HCT116 (cell line): ENCODE results near the gene UPB1. TPM values are rescaled to one million over a fixed set of nuclear protein-coding genes. Genes with fewer than 3 reads are reported as not detected.

Source experiments
- ATAC-seq: fragments of 200-7000 bp; cut with Tn5 transposase; 2 replicates; pipeline ENCODE4 v1.9.1; 2020; ENCODE audit warnings: mild to moderate bottlenecking, moderate library complexity
- BruUV-seq: library from RNA; stranded (reverse); fragments of 400-500 nt; replicated peaks from 2 replicates; lab custom pipeline; 2021; lab: Mats Ljungman, UMichigan
- CTCF ChIA-PET: fragments of 300-600 bp; sonication (Branson Sonifier 250); formaldehyde crosslinking; loops from one replicate; lab custom pipeline; 2021; ENCODE audit warnings: antibody characterized with exemption; lab: Charles Lee
- POLR2A ChIA-PET: fragments of 300-600, 350-600 bp; sonication (Branson Sonifier 250); formaldehyde crosslinking; loops from one replicate; lab custom pipeline; 2021; ENCODE audit warnings: antibody characterized with exemption; lab: Charles Lee
- RAD21 ChIA-PET, 2 experiments: fragments of 300-600 bp; sonication (Branson Sonifier 250); formaldehyde crosslinking; loops; one replicate each; lab custom pipeline; 2023; ENCODE audit warnings: low total read pairs in 2 of 2; ENCODE audit not compliant: uncharacterized antibody in 2 of 2, unreplicated experiment in 2 of 2, low non-redundant PET in 1 of 2; lab: Charles Lee
- DNase-seq: peaks from one replicate; pipeline ENCODE4 v3.0.0-alpha.2; 2010; ENCODE audit warnings: low read depth, low spot score
- H2AFZ ChIP-seq: fragments of 200-600 bp; shearing (Covaris generic), sonication (generic); 2 replicates; pipeline ENCODE4 v1.6.1; 2017; ENCODE audit warnings: low read depth, mixed run types, mixed read lengths, antibody characterized with exemption, low read length; ENCODE audit not compliant: poor library complexity, severe bottlenecking
- H3K27ac ChIP-seq: 2 replicates; pipeline ENCODE4 v1.5.1; 2012; ENCODE audit warnings: low read depth, low read length
- H3K27me3 ChIP-seq: fragments of 200-600 bp; sonication (generic); 2 replicates; pipeline ENCODE4 v1.6.1; 2016; ENCODE audit warnings: mixed run types, low read length, mixed read lengths; ENCODE audit not compliant: insufficient read depth
- H3K36me3 ChIP-seq, 2 experiments: fragments of 200-500 bp in 1 of 2; fragments of 200-600 bp in 1 of 2; sonication (Bioruptor generic) in 1 of 2; sonication (generic) in 1 of 2; 2 replicates each; pipeline versions ENCODE4 v1.5.1 to v1.6.1; 2014 to 2016; ENCODE audit warnings: low read length in 2 of 2, inconsistent platforms in 1 of 2, mixed read lengths in 1 of 2, mixed run types in 1 of 2; ENCODE audit not compliant: insufficient read depth in 2 of 2, control insufficient read depth in 1 of 2
- H3K4me1 ChIP-seq, 2 experiments: fragments of 200-600 bp in 1 of 2; sonication (generic) in 1 of 2; 2 replicates each; pipeline versions ENCODE4 v1.5.1 to v1.6.1; 2012 to 2017; ENCODE audit warnings: low read length in 2 of 2, inconsistent platforms in 1 of 2, mild to moderate bottlenecking in 1 of 2, mixed read lengths in 1 of 2, mixed run types in 1 of 2, moderate library complexity in 1 of 2; ENCODE audit not compliant: insufficient read depth in 2 of 2, control insufficient read depth in 1 of 2
- H3K4me2 ChIP-seq: fragments of 200-600 bp; sonication (generic); 2 replicates; pipeline ENCODE4 v1.6.1; 2017; ENCODE audit warnings: mixed run types, low read length, mixed read lengths
- H3K4me3 ChIP-seq, 2 experiments: fragments of 200-600 bp in 1 of 2; sonication (generic) in 1 of 2; replicated peaks in 1 of 2; 2 replicates each; pipeline ENCODE4 v1.5.1; 2011 to 2016; ENCODE audit warnings: low read length in 2 of 2, control low read depth in 1 of 2, low read depth in 1 of 2, mild to moderate bottlenecking in 1 of 2, mixed read lengths in 1 of 2, mixed run types in 1 of 2
- H3K79me2 ChIP-seq: fragments of 200-600 bp; sonication (generic); 2 replicates; pipeline ENCODE4 v1.6.1; 2017; ENCODE audit warnings: mild to moderate bottlenecking, mixed run types, low read length, moderate library complexity, mixed read lengths; ENCODE audit not compliant: insufficient read depth
- H3K9ac ChIP-seq: fragments of 200-600 bp; sonication (generic); 2 replicates; pipeline ENCODE4 v1.6.1; 2016; ENCODE audit warnings: low read length, mixed read lengths
- H3K9me2 ChIP-seq: fragments of 200-600 bp; sonication (generic), shearing (Covaris generic); 2 replicates; pipeline ENCODE4 v1.6.1; 2017; ENCODE audit warnings: mixed run types, mild to moderate bottlenecking, moderate library complexity; ENCODE audit not compliant: insufficient read depth
- H3K9me3 ChIP-seq, 2 experiments: fragments of 200-500 bp in 1 of 2; fragments of 200-600 bp in 1 of 2; sonication (Bioruptor generic) in 1 of 2; sonication (generic) in 1 of 2; 2 replicates each; pipeline ENCODE4 v1.6.1; 2014 to 2017; ENCODE audit warnings: low read length in 2 of 2, mixed read lengths in 2 of 2, inconsistent platforms in 1 of 2, low read depth in 1 of 2, mild to moderate bottlenecking in 1 of 2, mixed run types in 1 of 2, moderate library complexity in 1 of 2; ENCODE audit not compliant: control insufficient read depth in 1 of 2, insufficient read depth in 1 of 2
- H4K20me1 ChIP-seq: fragments of 200-600 bp; sonication (generic), shearing (Covaris generic); 2 replicates; pipeline ENCODE4 v1.6.1; 2017; ENCODE audit warnings: mixed run types, mild to moderate bottlenecking, moderate library complexity; ENCODE audit not compliant: insufficient read depth
- ATF3 ChIP-seq: IDR thresholded peaks from 2 replicates; pipeline ENCODE4 v1.6.1; 2012
- EZH2 ChIP-seq: fragments of 200-600 bp; sonication (generic); IDR thresholded peaks from 2 replicates; pipeline ENCODE4 v1.6.1; 2017; ENCODE audit warnings: antibody characterized with exemption, mixed run types
- JUND ChIP-seq: IDR thresholded peaks from 2 replicates; pipeline ENCODE4 v1.6.1; 2012
- RAD21 ChIP-seq: IDR thresholded peaks from 2 replicates; pipeline ENCODE4 v1.6.1; 2012; ENCODE audit warnings: low read depth, mild to moderate bottlenecking
- ZNF274 ChIP-seq: fragments of 200-500 bp; sonication (Bioruptor generic); IDR thresholded peaks from 2 replicates; pipeline ENCODE4 v1.6.1; 2014; ENCODE audit warnings: mild to moderate bottlenecking, low read depth, low read length, inconsistent platforms
- intact Hi-C: fragments of 100-400 bp; cut with micrococcal nuclease; formaldehyde crosslinking; loops from 2 replicates; pipeline ENCODE4 v1.10.0; 2022
- total RNA-seq: library from RNA; stranded (reverse); gene quantifications from one replicate; pipeline ENCODE4 v1.2.1, GENCODE V29; 2021; ENCODE audit not compliant: unreplicated experiment
- TF ChIP-seq, protein P1 (sequence below): IDR thresholded peaks from 2 replicates; pipeline ENCODE4 v1.6.1; 2012
- TF ChIP-seq, protein P2 (sequence below): IDR thresholded peaks from 2 replicates; pipeline ENCODE4 v1.6.1; 2011; ENCODE audit warnings: mild to moderate bottlenecking, low read length, moderate library complexity; ENCODE audit not compliant: insufficient replicate concordance; ENCODE audit errors: extremely low read depth
- TF ChIP-seq, protein P3 (sequence below): IDR thresholded peaks from 2 replicates; pipeline ENCODE4 v1.6.1; 2012; ENCODE audit warnings: low read depth

Gene UPB1
- total RNA-seq, 1 experiment from 2014 or later: 0.27 TPM

- Histone ChIP-seq H3K4me3 (no peak overlapping the region), H3K9me3 (no peaks in the 10 kb centered on the region), H3K27me3 (no peaks in the 10 kb centered on the region), H3K27ac (no peak overlapping the region), H4K20me1 (no peaks in the 10 kb centered on the region), H3K9ac (no peak overlapping the region), H3K9me2 (no peaks in the 10 kb centered on the region), H3K36me3 (no peaks in the 10 kb centered on the region), H3K79me2 (no peaks in the 10 kb centered on the region), H2AFZ (no peak overlapping the region), H3K4me2 (no peak overlapping the region), H3K4me1 (peaks cover 12 to 15% of the 10 kb centered on the region in 2 experiments; a peak in 2 of 4 replicates)
- DNase-seq (no peak), ATAC-seq (no peak)
- intact Hi-C loops: no loop called here
- ChIA-PET RAD21 (no interaction called here), CTCF (no interaction called here), POLR2A (interaction anchor here (0.9 kb wide), 1 partner anchor 10 kb away, joined by 3 read pairs; no protein-coding TSS in a partner anchor)
- BruUV-seq: no TSS peak
- no peak for TF ChIP-seq JUND
Observed at GRCh38 chr22:24483976-24484545, 11.1 kb upstream of the UPB1 start.

- peaks cover 12 to 15% of the 10 kb centered on the region in 2 experiments; a peak in 2 of 4 replicates for H3K4me1 ChIP-seq
- no peaks in the 10 kb centered on the region for H3K79me2 ChIP-seq
- CTCF ChIA-PET: no interaction called here
Observed at GRCh38 chr22:24485170-24485569, 10.0 kb upstream of the UPB1 start.

More at GRCh38 chr22:24485170-24485569, 10.0 kb upstream of the UPB1 start:
- H3K9me2 ChIP-seq: no peaks in the 10 kb centered on the region
- no peak overlapping the region for H3K4me2 ChIP-seq
- no peaks in the 10 kb centered on the region for H4K20me1 ChIP-seq
- no peak for TF ChIP-seq EZH2
- TF ChIP-seq, protein P1, sequence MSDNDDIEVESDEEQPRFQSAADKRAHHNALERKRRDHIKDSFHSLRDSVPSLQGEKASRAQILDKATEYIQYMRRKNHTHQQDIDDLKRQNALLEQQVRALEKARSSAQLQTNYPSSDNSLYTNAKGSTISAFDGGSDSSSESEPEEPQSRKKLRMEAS: no peak
- no peak for TF ChIP-seq ATF3
- TF ChIP-seq ZNF274: no peak
- TF ChIP-seq, protein P2, sequence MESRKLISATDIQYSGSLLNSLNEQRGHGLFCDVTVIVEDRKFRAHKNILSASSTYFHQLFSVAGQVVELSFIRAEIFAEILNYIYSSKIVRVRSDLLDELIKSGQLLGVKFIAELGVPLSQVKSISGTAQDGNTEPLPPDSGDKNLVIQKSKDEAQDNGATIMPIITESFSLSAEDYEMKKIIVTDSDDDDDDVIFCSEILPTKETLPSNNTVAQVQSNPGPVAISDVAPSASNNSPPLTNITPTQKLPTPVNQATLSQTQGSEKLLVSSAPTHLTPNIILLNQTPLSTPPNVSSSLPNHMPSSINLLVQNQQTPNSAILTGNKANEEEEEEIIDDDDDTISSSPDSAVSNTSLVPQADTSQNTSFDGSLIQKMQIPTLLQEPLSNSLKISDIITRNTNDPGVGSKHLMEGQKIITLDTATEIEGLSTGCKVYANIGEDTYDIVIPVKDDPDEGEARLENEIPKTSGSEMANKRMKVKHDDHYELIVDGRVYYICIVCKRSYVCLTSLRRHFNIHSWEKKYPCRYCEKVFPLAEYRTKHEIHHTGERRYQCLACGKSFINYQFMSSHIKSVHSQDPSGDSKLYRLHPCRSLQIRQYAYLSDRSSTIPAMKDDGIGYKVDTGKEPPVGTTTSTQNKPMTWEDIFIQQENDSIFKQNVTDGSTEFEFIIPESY: no peak
- TF ChIP-seq, protein P3, sequence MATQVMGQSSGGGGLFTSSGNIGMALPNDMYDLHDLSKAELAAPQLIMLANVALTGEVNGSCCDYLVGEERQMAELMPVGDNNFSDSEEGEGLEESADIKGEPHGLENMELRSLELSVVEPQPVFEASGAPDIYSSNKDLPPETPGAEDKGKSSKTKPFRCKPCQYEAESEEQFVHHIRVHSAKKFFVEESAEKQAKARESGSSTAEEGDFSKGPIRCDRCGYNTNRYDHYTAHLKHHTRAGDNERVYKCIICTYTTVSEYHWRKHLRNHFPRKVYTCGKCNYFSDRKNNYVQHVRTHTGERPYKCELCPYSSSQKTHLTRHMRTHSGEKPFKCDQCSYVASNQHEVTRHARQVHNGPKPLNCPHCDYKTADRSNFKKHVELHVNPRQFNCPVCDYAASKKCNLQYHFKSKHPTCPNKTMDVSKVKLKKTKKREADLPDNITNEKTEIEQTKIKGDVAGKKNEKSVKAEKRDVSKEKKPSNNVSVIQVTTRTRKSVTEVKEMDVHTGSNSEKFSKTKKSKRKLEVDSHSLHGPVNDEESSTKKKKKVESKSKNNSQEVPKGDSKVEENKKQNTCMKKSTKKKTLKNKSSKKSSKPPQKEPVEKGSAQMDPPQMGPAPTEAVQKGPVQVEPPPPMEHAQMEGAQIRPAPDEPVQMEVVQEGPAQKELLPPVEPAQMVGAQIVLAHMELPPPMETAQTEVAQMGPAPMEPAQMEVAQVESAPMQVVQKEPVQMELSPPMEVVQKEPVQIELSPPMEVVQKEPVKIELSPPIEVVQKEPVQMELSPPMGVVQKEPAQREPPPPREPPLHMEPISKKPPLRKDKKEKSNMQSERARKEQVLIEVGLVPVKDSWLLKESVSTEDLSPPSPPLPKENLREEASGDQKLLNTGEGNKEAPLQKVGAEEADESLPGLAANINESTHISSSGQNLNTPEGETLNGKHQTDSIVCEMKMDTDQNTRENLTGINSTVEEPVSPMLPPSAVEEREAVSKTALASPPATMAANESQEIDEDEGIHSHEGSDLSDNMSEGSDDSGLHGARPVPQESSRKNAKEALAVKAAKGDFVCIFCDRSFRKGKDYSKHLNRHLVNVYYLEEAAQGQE: no peak
- no peak for TF ChIP-seq RAD21
- no peaks in the 10 kb centered on the region for H3K36me3 ChIP-seq
- ChIA-PET RAD21 (no interaction called here), POLR2A (no interaction called here)
- no peak overlapping the region for H3K9ac ChIP-seq
- H3K27me3 ChIP-seq: no peaks in the 10 kb centered on the region
- intact Hi-C loops: no loop called here
- H3K4me3 ChIP-seq: no peak overlapping the region
- BruUV-seq: no TSS peak
- no peaks in the 10 kb centered on the region for H3K9me3 ChIP-seq
- H3K27ac ChIP-seq: no peak overlapping the region
- ATAC-seq (no peak), DNase-seq (no peak)
- no peak overlapping the region for H2AFZ ChIP-seq
